HG02970 (cell line): ENCODE results near the gene TNFSF12.

Experiments used
- ATAC-seq: cut with Tn5 transposase; IDR thresholded peaks from one replicate; pipeline ENCODE4 v1.9.1; 2021; ENCODE audit warnings: mild to moderate bottlenecking, moderate library complexity, moderate number of reproducible peaks; ENCODE audit not compliant: unreplicated experiment, low FRiP score

TNFSF12 gene

DNA sequence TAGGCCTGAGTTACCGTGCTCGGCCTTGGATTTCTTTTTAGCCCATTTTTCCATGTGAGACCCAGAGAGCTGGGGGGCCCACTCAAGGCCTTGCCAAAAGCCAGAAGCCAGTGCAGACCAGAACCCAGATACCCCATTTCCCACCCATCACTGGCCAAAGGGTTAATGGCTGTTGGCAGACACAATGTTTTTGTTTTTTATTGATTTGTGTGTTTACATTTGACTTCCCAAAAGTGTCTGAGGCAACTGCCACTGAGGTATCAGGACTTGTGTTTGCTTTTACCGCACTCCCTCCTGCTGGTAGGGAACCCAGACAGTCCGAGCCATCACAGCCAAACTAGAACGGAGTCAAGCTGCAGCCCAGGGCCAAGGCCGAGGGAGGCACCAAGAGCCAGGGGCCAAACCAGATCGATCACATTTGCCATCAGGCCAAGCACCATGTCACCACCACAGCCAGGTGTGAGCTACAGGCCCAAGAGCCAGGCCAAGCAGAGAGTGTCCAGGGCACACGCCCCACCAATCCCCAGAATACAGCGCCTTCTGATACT, 7.7 kb upstream of the TNFSF12 start:
- no peak for ATAC-seq

- ATAC-seq, result no peak
These were observed 3.9 kb upstream of the TNFSF12 start for GRCh38 chr17:7544911-7545310.

GRCh38 chr17:7549401-7550055, 670 bp downstream of the TNFSF12 start:
- ATAC-seq, result no peak

- no peak for ATAC-seq
These were observed 1.5 kb downstream of the TNFSF12 start for GRCh38 chr17:7550344-7550743.

DNA sequence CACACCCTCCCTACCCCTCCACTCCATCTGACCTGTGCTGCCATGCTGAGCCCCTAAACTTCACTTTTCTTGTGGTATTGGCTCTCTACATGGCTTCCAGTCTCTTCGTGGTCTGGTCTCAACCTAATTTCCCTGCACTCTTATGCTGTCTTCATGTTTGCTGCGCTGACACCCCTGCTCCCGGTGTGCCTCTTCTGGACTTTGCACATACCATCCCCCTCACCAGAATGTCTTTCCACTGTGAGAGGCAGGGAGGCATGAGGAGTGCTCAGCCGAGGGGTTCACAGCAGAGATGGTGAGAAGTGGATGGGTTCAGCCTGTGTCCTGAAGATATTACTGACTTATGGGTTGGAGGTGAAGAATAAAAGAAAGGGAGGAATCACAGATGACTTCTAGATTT, 2.5 kb downstream of the TNFSF12 start:
- no peak for ATAC-seq

DNA sequence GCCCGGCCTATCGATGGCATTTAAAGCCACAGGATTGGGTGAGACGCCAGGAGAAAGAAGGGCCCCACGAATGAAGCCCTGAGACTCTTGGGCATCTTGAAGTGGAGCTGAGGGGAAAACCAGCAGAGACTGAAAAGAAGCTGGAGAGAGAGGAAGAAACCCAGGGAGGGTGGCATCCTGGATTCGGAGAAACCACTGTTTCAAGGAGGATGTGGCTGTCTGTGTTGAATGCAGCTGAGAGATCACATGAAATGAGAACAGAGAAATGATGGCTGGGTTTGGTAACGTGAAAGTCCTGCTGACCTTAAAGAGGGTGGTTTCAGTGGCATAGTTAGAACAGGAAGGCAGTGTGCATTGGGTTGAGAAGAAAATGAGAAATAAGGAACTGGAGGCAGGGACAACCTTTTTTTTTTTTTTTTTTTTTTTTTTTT, 3.8 kb downstream of the TNFSF12 start:
- no peak for ATAC-seq

GRCh38 chr17:7553356-7553755, 4.5 kb downstream of the TNFSF12 start:
- ATAC-seq, result no peak

GRCh38 chr17:7555320-7555948, 6.6 kb downstream of the TNFSF12 start:
- no peak for ATAC-seq

- ATAC-seq, result no peak
These were observed 7.8 kb downstream of the TNFSF12 start for GRCh38 chr17:7556627-7557026.

- ATAC-seq, result no peak
These were observed 8.4 kb downstream of the TNFSF12 start for GRCh38 chr17:7557147-7557764.

DNA sequence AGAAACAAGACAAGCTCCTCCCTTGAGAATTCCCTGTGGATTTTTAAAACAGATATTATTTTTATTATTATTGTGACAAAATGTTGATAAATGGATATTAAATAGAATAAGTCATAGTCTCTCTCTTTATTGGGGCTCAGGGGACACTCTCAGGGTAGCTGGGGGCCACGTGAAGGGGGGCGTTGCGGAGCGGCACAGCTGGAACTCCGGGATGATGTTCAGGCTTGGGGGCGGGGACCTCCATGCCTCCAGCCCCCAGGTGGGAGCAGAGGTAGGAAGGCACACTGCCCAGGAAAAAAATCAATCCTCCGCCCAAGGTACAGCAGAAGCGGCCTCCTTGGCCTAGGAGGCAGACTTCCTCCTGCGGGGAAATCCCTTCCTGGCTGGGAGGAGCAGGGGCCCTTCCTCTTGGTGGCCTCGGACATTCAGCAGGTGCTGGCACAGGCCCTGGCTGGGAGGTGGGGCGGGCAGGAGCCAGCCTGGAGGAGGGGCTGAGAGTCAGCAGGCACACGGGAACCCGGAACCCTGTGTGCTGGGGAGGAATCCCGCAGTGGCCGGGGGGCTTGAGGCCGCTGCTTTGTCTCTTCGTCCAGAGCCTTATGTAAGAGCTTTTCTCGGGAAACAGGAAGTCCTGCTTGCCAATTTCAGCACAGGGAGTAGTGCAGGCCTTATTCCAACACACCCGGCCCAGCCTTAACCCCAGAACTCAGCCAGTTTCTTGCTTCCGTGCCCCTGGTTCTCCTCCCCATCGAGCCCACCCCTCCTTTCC, 9.1 kb downstream of the TNFSF12 start:
- ATAC-seq, result no peak

DNA sequence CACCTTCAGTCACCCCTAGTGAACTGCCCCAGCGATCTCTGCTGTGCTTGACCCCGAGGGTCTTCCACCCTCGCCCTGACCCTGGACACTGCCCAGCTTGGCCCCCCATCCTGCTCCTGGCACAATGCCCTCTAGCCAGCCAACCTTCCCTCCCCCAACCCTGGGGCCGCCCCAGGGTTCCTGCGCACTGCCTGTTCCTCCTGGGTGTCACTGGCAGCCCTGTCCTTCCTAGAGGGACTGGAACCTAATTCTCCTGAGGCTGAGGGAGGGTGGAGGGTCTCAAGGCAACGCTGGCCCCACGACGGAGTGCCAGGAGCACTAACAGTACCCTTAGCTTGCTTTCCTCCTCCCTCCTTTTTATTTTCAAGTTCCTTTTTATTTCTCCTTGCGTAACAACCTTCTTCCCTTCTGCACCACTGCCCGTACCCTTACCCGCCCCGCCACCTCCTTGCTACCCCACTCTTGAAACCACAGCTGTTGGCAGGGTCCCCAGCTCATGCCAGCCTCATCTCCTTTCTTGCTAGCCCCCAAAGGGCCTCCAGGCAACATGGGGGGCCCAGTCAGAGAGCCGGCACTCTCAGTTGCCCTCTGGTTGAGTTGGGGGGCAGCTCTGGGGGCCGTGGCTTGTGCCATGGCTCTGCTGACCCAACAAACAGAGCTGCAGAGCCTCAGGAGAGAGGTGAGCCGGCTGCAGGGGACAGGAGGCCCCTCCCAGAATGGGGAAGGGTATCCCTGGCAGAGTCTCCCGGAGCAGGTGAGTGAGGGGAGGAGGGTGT, 9.9 kb downstream of the TNFSF12 start, which contains the start of gene TNFSF13:
Gene TNFSF13, plus strand, starts transcription at position 207 of the 776 bp plus-strand sequence. Its CDS starts 290 bp downstream, at position 497.
- ATAC-seq, result no peak

- ATAC-seq, result no peak
These were observed 10.7 kb downstream of the TNFSF12 start for GRCh38 chr17:7559320-7560171.

DNA sequence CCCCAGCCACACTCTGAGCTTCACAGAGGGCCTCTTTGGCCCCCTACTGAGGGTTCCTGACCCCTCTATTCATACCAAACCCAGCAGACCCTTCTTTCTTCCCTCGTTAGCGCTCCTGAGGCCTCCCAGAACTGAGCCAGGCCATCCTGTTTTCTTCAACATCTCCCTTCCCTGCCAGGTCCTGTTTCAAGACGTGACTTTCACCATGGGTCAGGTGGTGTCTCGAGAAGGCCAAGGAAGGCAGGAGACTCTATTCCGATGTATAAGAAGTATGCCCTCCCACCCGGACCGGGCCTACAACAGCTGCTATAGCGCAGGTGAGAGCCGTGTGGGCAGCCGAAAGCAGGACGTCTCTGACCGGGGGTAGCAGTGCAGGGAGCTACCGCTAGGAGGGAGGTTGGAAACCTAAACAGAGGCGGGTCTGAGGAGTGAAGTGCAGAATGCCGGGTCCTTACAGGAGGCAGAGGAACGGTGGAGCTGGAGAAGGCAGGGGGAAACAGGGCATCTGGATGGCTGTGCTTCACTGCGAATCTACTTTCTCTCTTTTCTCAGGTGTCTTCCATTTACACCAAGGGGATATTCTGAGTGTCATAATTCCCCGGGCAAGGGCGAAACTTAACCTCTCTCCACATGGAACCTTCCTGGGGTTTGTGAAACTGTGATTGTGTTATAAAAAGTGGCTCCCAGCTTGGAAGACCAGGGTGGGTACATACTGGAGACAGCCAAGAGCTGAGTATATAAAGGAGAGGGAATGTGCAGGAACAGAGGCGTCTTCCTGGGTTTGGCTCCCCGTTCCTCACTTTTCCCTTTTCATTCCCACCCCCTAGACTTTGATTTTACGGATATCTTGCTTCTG, 11.5 kb downstream of the TNFSF12 start:
- ATAC-seq, result no peak

GRCh38 chr17:7561028-7561575, 12.2 kb downstream of the TNFSF12 start:
- peak; percentile 56 for ATAC-seq

DNA sequence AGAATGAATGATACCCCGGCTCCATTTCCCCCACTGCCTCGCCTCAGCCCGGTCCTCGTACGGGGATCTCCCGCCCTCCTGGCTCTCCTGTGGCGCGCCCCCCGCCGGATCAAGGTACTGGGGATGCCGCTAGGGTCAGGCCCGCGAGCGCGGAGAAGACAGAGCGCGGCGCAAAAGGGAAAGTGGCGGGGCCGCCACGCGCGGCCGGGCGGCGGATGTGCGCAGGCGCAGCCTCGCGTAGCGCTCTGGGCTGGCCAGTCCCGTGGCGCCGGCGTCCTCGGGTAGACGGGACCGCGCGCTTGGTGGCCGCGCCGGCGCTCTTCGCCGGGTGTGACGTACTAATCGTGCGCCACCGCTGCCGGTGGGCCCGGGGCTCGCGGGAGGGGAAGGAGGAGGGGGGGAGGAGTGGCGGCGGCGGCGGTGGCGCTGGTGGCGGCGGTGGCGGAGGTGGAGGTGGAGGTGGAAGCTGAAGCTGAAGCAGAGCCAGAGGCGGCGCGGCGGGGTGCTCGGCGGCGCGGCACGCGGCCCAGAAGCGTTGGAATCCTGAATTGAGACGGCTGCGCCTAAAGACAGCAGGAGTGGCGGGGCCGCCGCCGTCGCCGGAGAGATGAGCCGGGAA, 12.8 kb downstream of the TNFSF12 start, which contains the start of gene SENP3:
Gene SENP3, plus strand, starts transcription at position 331 of the 619 bp plus-strand sequence. CDS start 1,158 bp downstream, outside the sequence.
- peak; percentile 60 for ATAC-seq

- ATAC-seq, result no peak
These were observed 13.3 kb downstream of the TNFSF12 start for GRCh38 chr17:7562208-7562605.
